Activated CD8-positive, alpha-beta memory T cell treated with anti-CD3 and anti-CD28 coated beads for 36 hours (primary cell): ENCODE measurements around the gene CD48. TPM values are rescaled to one million over a fixed set of nuclear protein-coding genes. Genes with fewer than 3 reads are reported as not detected.
"Not testable (repeated sequence)": the region's sequence is repeated elsewhere in the genome, so short reads cannot be mapped to it uniquely, and the experiment has no call there.

Experiments
- CTCF ChIA-PET: fragments of 350-600 bp; sonication (Branson Sonifier 250); formaldehyde crosslinking; loops from one replicate; lab custom pipeline; 2021; ENCODE audit warnings: antibody characterized with exemption; lab: Charles Lee
- POLR2A ChIA-PET: fragments of 350-600 bp; sonication (Branson Sonifier 250); formaldehyde crosslinking; loops from one replicate; lab custom pipeline; 2021; ENCODE audit warnings: antibody characterized with exemption; lab: Charles Lee
- total RNA-seq, 2 experiments: library from RNA; stranded (reverse); gene quantifications; one replicate each; pipeline ENCODE4 v1.2.3, GENCODE V29; 2021

CD48 gene
- total RNA-seq, 2 experiments from 2014 or later, result 292 to 307 TPM

DNA sequence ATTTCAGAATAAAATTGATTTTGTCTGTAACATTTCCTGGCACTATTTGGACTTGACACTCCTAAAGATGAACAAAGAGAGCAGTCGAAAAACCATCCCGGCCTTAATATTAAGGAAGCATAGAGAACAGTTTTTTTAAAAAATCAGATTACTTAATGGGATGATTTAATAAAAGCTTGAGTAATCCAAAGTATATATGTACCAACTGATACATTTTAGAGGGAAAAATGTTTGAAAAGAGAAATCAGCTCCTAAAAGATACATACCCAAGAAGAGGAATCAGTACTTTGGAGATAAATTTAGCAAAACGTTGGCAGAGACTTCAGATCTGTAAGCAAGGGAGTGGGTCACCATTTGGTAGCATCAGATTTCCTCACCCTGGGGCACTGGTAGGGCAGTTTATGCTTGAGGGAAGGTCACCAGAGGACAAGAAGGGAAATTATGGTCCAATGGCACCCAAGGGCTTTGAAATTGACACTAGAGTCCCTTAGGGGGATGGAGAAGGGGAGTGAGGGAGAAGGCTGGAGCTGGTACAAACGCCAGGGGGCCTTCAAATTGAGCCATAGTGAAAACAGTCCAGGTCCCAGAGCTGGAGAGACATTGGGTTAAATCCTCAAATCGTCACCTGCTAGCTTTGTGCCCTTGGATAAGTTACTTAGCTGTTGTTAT, 33.4 kb upstream of the CD48 start:
- POLR2A ChIA-PET, result interaction anchor here (1.2 kb wide), 1 partner anchor 11 kb away, joined by 6 read pairs; no protein-coding TSS in a partner anchor
- CTCF ChIA-PET, result interaction anchor here (0.8 to 1.9 kb wide), 8 partner anchors 12 to 90 kb away, joined by 3 to 6 read pairs (median 4); partner anchors contain the start of gene CD48

DNA sequence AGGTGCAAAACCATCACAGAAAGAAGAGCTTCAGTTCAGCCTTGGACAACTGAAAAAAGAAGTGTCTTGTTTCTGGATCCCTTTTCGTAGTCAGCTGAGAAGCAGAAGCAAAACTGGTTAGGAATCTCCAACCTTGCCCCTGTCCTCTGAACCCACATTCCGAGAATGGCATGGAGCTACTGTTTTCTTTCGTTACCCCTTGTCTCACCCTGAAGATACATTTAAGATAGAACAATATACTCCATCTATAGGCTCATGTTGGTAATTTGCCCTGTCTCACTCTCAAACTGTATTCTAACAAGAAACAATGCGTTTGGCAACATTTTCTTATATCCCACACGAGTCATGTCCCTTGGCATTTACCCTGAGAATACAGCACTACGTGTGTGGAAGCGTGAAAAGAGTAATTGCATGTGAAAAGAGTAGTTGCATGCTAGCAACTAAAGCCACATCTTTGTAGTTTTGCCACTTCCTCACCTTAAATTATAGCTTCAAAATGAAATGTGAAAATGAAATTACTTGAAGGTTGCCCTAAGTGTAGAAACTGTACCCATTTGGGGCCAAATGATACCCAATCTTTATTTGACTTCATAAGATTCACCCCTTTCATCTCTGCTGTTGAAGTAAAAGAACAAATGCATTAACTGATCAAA, 32.7 kb upstream of the CD48 start:
- ChIA-PET CTCF (interaction anchor here (0.8 to 1.9 kb wide), 9 partner anchors 12 to 91 kb away, joined by 3 to 6 read pairs (median 4); partner anchors contain the start of genes CD48 and LY9), POLR2A (interaction anchor here (0.8 to 1.2 kb wide), 2 partner anchors 11 to 13 kb away, joined by 3 to 6 read pairs; no protein-coding TSS in a partner anchor)

DNA sequence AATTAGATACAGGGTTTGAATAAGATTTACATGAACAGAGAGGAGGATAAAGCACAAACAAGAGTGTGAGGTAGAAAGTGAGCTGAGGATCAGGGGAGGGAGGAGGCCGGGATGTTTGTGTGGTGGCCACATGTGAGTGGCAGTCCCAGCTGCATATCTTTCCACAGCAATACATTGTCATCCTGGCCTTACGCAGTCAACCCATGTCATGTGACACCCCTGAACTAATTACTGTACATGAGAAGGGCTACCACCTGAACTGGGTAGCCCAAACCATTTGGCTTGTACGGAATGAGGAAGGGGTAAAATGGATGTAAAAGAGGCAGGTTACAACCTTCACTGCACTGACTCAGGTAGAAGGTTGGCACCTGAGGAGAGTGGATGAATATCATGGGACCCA, 31.6 kb upstream of the CD48 start:
- POLR2A ChIA-PET, result no interaction called here
- CTCF ChIA-PET, result interaction anchor here (1.0 to 1.9 kb wide), 3 partner anchors 13 to 34 kb away, joined by 3 to 6 read pairs (median 4); no protein-coding TSS in a partner anchor

DNA sequence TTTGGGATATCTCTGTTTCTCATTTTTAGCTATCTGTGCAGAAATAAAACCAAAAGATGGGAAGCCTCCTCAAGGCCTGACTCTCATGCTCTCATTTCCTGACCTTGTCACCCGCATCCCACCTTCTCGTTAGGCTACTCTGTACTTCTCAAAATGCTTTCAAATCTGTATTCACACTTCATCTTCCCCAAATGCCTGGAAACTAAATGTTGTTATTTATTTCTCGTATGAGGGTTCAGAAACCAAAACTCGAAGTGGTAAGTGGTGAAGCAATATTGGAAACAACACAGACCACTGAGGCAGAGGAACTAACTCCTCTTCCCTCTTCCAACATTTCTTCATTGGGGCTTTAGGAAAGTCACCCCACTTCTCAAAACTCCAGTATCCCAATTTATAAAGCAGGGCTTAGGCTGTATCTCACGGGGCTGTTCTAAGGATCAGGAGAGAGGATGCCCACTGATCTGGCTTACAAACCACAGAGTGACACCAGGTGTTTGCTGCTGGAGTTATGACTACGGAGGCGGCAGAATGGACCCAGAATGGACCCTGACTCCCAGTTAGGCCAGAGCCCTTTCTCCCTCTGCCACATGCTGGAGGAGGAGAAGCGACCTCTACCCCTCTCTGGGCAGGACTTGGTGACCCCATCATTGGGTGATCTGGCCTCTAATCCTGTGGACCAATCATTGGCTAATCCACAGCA, 31.0 kb upstream of the CD48 start:
- CTCF ChIA-PET, result interaction anchor here (1.0 to 5.1 kb wide), 4 partner anchors 14 to 35 kb away, joined by 3 to 29 read pairs (median 5); no protein-coding TSS in a partner anchor

DNA sequence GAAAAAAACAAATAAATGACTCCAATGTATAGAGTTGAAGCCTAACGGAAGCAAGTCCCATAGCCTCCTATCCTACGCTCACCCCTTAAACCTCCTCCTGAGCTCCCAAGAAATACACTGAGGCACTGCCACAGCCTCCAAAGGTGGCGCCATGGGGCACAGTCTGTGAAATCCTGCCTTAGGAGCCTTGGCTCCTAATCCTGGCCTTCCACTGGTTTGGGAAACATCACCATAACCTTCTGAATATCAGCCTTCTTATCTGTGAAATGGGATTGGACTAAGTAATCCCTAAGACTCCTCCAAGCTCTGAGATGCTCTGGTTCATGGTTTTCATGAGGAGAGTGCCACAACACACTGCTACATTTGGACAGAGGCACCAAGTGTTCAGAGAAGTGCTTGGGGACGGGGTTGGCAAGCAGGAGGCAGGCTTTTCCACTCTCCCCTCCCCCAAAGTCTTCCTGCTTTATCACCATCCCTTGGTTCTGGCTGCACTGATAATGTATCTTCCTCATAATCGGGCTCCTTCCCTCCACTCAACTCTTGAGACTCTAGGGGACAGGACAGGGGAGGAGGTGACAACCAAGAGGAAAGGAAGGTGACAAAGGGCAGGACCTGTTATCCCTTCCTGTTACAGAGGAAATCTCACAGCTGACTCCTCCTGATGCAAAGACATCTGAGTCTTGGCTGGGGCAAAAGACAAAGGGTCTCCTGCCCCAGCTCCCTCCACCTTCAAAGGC, 30.2 kb upstream of the CD48 start:
- ChIA-PET POLR2A (no interaction called here), CTCF (interaction anchor here (0.8 to 5.1 kb wide), 6 partner anchors 14 to 56 kb away, joined by 3 to 29 read pairs (median 3); no protein-coding TSS in a partner anchor)

More for the DNA sequence above, 31.0 kb upstream of the CD48 start:
- POLR2A ChIA-PET, result no interaction called here

DNA sequence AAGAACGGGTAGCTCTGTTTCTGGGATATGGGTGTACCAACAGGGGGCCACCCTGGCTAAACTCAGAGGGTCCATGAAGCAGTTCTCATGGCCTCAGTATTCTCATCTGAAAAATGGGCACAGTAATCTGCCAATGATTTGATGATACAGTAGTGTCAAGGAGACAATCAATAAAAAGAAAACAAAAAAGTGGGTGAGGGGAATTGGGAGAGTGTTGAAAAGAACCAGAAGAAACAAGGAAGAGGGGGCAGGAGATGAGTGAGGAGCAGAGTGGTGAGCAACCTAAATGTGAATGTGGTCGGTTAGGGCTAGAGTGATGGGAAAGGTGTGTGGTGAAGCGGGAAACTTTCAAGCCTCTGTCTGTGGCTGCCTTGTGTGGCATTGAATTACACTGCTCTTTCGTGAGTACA, 29.5 kb upstream of the CD48 start:
- POLR2A ChIA-PET, result no interaction called here

DNA sequence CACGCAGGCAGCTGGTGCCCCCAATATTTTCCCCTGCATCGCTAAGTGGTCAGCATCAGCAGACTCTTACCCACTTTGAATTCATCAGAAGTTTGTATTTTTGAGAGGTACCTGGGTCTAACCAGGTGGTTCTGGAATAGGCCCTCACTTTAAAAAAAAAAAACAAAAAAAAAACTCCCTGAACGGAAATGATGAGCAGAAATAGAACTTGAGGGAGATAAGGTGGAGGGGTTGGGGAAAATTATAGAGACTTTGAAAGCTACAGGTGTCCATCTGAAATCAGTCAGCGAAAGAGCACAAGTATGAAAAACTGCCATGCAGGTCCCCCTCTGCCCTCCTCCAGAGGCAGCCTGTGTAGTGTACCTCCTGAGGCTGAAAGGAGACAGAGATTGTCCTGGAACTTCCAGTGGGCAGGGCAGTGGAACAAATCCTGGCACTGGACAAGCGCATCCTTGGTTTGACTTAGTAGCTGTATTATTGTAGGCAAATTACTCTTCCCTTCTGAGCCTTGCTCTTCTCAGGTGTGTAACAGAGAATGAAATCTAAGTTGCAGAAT, 28.6 kb upstream of the CD48 start:
- CTCF ChIA-PET, result interaction anchor here (0.8 to 5.1 kb wide), 9 partner anchors 15 to 95 kb away, joined by 3 to 29 read pairs (median 3); partner anchors contain the start of gene CD48
- POLR2A ChIA-PET, result interaction anchor here (0.9 kb wide), 2 partner anchors 13 to 32 kb away, joined by 3 to 4 read pairs; no protein-coding TSS in a partner anchor

More for the DNA sequence above, 29.5 kb upstream of the CD48 start:
- CTCF ChIA-PET, result interaction anchor here (0.8 to 5.1 kb wide), 8 partner anchors 15 to 66 kb away, joined by 3 to 29 read pairs (median 3); no protein-coding TSS in a partner anchor

DNA sequence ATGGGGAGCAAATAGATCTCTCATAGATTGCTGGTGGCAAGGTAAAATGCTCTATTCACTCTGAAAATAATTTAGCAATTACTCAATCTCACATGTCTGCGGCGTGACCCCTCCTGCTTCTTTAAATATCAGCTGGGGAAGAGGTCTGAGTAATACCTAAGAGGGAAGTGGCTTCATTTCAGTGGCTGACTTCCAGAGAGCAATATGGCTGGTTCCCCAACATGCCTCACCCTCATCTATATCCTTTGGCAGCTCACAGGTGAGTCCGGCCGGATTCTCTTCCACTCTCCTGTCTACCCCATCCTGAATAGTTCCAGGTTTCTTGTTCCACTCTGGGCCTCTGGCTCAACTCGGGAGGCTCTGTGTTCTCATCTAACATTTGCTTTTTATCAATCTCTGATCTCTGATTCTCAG, 27.5 kb upstream of the CD48 start, which contains the start of gene SLAMF7:
Gene SLAMF7 (plus strand): TSS at position 150 of the 414 bp plus-strand sequence. CDS start 55 bp downstream, at position 205.
- ChIA-PET CTCF (interaction anchor here (0.6 to 5.1 kb wide), 6 partner anchors 16 to 63 kb away, joined by 3 to 29 read pairs (median 3); no protein-coding TSS in a partner anchor), POLR2A (interaction anchor here (0.9 kb wide), 1 partner anchor 30 kb away, joined by 3 read pairs; no protein-coding TSS in a partner anchor)

DNA sequence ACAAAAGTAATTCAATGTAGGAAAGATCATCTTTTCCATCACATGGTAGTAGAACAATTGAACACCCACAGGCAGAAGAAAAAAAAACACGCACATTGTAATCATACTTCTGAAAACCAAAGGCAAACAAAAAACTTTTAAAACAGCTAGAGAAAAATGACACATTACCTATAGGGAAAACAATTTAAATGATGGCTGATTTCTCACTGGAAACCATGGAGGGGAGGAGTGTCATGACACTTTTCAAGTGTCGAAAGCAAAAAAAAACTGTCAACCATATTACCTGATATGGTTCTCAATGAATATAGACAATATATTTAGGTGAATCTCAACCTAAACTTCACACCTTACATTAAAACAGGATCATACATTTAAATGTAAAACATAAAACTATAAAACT, 26.6 kb upstream of the CD48 start:
- ChIA-PET POLR2A (no interaction called here), CTCF (interaction anchor here (1.0 to 5.1 kb wide), 5 partner anchors 30 to 64 kb away, joined by 3 to 29 read pairs (median 3); no protein-coding TSS in a partner anchor)

DNA sequence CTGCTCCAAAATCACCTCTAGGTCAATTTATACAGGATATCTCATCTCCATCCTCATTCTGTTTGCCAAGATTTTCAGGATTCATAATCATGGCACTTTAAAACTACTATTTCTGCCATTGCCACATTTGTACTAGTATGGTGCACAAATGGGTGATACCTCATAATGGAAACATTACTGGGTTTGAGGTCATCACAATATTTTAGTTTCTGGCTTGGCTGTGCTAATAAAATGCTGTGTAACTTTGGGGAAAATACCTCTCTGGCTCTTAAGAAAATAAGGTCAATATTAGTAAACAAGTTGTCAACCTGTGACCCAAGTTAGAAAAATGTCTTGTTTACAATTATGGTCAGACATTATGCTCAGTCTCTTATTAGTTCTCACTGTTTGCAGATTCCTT, 22.7 kb upstream of the CD48 start:
- CTCF ChIA-PET, result no interaction called here

DNA sequence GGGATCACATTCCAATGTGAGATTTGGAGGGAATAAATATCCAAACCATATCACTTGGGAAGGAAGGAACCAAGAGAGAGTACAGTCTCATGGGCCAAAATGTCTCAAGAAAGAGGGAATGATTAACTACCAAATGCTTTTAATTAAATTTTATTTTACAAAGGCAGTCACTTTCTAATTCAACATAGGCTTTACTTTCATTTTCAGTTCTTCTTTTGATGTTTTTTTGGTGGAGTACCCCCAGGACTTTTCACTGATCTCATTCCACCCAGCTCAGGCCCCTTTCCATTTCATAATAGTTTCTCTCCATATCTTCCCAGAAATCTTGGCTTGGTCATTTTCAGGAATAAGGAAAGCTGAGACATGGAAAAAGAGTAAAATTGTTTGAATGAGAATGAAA, 22.3 kb upstream of the CD48 start:
- POLR2A ChIA-PET, result no interaction called here
- CTCF ChIA-PET, result no interaction called here

More for the DNA sequence above, 22.7 kb upstream of the CD48 start:
- POLR2A ChIA-PET, result no interaction called here

DNA sequence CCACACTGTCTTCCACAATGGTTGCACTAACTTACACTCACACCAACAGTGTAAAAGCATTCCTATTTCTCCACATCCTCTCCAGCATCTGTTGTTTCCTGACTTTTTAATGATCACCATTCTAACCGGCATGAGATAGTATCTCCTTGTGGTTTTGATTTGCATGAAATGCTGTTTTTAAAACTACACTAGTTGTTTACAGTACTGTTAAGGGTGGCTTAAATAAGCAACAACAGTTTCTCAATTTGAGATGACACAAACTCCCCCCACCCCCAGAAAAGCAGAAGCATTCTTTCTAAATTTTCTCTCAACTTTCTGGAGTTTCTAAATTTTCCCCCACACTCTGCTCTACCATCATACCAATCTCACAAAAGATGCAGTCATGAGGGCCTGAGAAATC, 20.4 kb upstream of the CD48 start:
- ChIA-PET CTCF (interaction anchor here (1.9 to 3.6 kb wide), 2 partner anchors 36 to 220 kb away, joined by 5 to 17 read pairs; no protein-coding TSS in a partner anchor), POLR2A (no interaction called here)

DNA sequence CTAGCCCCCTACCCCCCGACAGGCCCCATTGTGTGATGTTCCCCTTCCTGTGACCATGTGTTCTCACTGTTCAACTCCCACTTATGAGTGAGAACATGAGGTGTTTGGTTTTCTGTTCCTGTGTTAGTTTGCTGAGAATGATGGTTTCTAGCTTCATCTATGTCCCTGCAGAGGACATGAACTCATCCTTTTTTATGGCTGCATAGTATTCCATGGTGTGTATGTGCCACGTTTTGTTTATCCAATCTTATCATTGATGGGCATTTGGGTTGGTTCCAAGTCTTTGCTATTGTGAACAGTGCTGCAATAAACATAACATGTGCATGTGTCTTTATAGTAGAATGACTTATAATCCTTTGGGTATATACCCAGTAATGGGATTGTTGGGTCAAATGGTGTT, 19.9 kb upstream of the CD48 start:
- POLR2A ChIA-PET, result not testable (repeated sequence)
- CTCF ChIA-PET, result interaction anchor here (1.9 to 3.6 kb wide), 2 partner anchors 37 to 220 kb away, joined by 5 to 17 read pairs; no protein-coding TSS in a partner anchor

DNA sequence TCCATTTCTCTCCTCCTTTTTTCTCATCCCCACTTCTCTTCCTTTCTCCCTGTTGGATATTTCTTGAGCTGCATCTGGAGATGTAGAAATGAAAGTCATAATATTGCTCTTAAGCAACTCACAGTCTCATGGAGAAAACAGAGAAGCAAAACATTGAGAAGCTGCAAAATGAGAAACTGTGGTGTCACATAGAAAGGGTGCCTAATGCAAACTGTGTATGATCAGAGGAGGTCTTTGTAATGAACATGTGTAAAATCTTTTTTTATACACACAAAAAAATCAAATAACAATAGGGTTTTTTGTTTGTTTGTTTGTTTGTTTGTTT, 15.7 kb upstream of the CD48 start:
- CTCF ChIA-PET, result interaction anchor here (0.6 to 7.7 kb wide), 16 partner anchors 12 to 227 kb away, joined by 3 to 102 read pairs (median 6); partner anchors contain the start of genes CD48 and ITLN2
- POLR2A ChIA-PET, result interaction anchor here (1.0 kb wide), 1 partner anchor 13 kb away, joined by 3 read pairs; no protein-coding TSS in a partner anchor

DNA sequence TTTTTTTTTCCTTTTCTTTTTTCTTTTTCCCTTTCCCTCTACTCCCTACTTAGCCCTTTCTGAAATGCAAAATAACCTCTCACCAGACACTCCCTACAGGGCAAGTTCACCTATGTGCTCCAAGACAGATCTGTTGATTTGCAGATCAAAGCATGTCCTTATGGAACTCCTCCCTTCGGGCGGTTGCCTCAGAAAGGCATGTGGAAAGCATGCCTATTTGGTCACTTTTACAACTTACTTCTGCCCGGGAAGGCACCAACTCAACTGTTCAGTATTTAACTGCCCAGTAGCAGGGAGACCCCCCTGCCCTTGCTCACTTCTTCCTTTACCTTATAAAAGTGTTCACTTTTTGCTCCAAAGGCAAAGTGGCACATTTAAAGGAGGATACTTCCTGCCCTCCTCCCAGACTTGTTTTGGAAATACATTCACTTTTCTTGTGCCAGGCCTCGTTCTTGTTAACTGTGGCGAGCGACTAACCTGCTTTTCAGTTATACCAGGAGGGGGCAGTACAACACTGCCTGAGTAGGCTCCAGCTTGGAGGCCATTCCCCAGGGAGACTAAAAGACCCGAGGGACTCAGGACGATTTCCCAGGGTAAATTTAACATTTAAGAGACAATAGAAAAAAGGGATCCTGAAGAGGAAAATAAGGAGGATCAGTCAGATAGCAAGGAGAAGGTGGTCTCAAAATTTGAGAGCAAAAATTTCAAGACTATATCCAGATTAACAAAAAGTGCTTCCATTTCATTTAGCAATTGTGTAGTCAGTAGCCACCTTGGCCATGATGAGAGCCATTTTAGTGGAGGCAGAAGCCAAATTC, 15.1 kb upstream of the CD48 start:
- CTCF ChIA-PET, result interaction anchor here (0.6 to 7.7 kb wide), 16 partner anchors 11 to 228 kb away, joined by 3 to 102 read pairs (median 6); partner anchors contain the start of genes CD48 and ITLN2
- POLR2A ChIA-PET, result interaction anchor here (1.0 kb wide), 1 partner anchor 13 kb away, joined by 3 read pairs; no protein-coding TSS in a partner anchor

DNA sequence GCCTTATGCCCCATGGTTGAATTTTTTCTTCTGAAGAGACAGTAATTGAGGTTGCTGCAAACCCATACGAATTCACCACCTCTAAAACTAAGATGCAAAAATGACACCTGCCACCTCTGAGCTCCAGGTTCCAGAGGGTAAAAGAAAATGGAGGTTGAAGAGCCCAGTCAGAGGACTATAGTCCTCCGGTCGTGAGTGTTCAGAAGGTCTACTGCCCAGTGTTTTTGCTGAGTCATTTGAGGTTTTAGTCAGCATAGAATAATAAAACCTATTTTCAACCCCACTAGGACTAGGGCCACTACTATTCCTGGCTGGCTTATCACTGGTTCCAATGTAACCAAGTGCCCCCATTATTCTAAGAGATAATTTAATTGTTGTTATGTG, 14.5 kb upstream of the CD48 start:
- POLR2A ChIA-PET, result no interaction called here
- CTCF ChIA-PET, result interaction anchor here (0.6 to 7.7 kb wide), 8 partner anchors 11 to 265 kb away, joined by 3 to 102 read pairs (median 13); partner anchors contain the start of gene CD48
